ENCODE measurements around the gene PRKN.

Gene PRKN

DNA sequence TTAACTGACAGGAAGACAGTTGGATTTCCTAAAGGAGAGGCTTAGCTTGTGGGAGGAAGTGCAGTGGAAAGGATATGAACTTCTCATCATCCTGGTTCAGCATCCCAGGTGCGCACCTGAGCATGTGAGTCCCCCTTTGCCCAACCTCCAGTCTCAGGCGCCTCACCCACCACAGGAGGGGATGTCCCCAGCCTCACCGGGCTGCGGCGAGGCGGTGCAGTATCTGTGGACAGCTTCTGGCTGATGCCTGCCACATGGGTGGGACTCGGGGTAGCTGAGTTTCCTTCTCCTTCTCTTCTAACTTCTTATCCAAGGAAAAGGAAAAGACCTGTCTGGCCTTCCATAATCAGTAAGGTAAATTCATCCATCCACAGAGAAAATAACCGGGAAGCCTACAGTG lies 914.4 kb downstream of the PRKN start:
- DNase-seq: no peak
- no peak overlapping the region for H4K91ac ChIP-seq (ENCODE audit: low read length)
- H3K4me2 ChIP-seq (ENCODE audit: low read length, poor library complexity, severe bottlenecking): no peak overlapping the region
- no peak overlapping the region for H2BK15ac ChIP-seq (ENCODE audit: low read depth, poor library complexity, severe bottlenecking)
- no peaks in the 10 kb centered on the region for H3K27me3 ChIP-seq (ENCODE audit: control insufficient read depth in 1 of 2, insufficient read depth in 1 of 2, low read length in 2 of 2)
- H3K14ac ChIP-seq (ENCODE audit: low read length in 2 of 2): peak overlapping the region in 1 of 2 experiments; percentile 18
- H4K8ac ChIP-seq (ENCODE audit: low read length): no peak overlapping the region
- no peak overlapping the region for H3K4ac ChIP-seq (ENCODE audit: low read depth in 1 of 2, low read length in 2 of 2)
- no peak overlapping the region for H3K27ac ChIP-seq (ENCODE audit: low read length, poor library complexity, severe bottlenecking)
- H3K9ac ChIP-seq (ENCODE audit: low read length): no peak overlapping the region
- H2BK12ac ChIP-seq (ENCODE audit: low read length in 2 of 2): no peak overlapping the region
- H3K23ac ChIP-seq (ENCODE audit: low read length in 2 of 2): no peak overlapping the region
- no peaks in the 10 kb centered on the region for H3K36me3 ChIP-seq (ENCODE audit: control insufficient read depth in 1 of 2, insufficient read depth in 2 of 2, low read depth in 1 of 2, low read length in 2 of 2)
- H2BK120ac ChIP-seq (ENCODE audit: low read depth, low read length): no peak overlapping the region
- no peak overlapping the region for H2AFZ ChIP-seq (ENCODE audit: low read depth, low read length)
- 89% methylated on average over 8 of the region's 8 CpGs for WGBS
- no peak overlapping the region for H3K18ac ChIP-seq (ENCODE audit: low read depth in 1 of 2, low read length in 2 of 2)
- peaks cover 10% of the 10 kb centered on the region for H3K9me3 ChIP-seq (ENCODE audit: control insufficient read depth, low read length)
- H3K79me1 ChIP-seq (replicated peaks; ENCODE audit: low read length, poor library complexity, severe bottlenecking): no peaks in the 10 kb centered on the region
- peaks cover 2% of the 10 kb centered on the region for H3K4me1 ChIP-seq (ENCODE audit: control insufficient read depth, insufficient read depth, low read depth, low read length)
- no peak overlapping the region for H3K4me3 ChIP-seq (ENCODE audit: insufficient read depth in 1 of 2, low read depth in 1 of 2, low read length in 2 of 2)
- no peak overlapping the region for H2BK5ac ChIP-seq (ENCODE audit: low read depth, low read length, poor library complexity, severe bottlenecking)
- H2AK5ac ChIP-seq (ENCODE audit: low read length, severe bottlenecking): no peak overlapping the region

DNA sequence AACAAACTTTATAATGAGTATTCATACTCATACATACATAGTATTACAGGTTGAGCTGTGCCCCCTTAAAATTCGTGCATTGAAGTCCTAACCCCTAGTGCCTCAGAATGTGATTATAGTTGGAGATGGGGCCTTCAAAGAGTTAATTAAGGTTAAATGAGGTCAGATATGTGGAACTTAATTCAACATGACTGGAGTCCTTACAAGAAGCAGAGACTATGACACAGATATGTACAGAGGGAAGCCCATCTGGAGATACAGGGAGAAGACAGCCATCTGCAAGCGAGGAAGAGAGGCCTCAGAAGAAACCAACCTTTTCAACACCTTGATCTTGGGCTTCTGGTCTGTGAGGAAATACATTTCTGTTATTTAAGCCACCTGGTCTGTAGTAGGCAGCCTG lies 917.6 kb downstream of the PRKN start:
- H2BK5ac ChIP-seq (ENCODE audit: low read depth, low read length, poor library complexity, severe bottlenecking): no peak overlapping the region
- H2BK120ac ChIP-seq (ENCODE audit: low read depth, low read length): no peak overlapping the region
- no peaks in the 10 kb centered on the region for H3K36me3 ChIP-seq (ENCODE audit: control insufficient read depth in 1 of 2, insufficient read depth in 2 of 2, low read depth in 1 of 2, low read length in 2 of 2)
- H3K79me1 ChIP-seq (replicated peaks; ENCODE audit: low read length, poor library complexity, severe bottlenecking): no peaks in the 10 kb centered on the region
- H3K4me3 ChIP-seq (ENCODE audit: insufficient read depth in 1 of 2, low read depth in 1 of 2, low read length in 2 of 2): no peak overlapping the region
- H3K14ac ChIP-seq (ENCODE audit: low read length in 2 of 2): no peak overlapping the region
- H2AK5ac ChIP-seq (ENCODE audit: low read length, severe bottlenecking): no peak overlapping the region
- no peak overlapping the region for H2AFZ ChIP-seq (ENCODE audit: low read depth, low read length)
- H2BK12ac ChIP-seq (ENCODE audit: low read length in 2 of 2): no peak overlapping the region
- no peak overlapping the region for H3K23ac ChIP-seq (ENCODE audit: low read length in 2 of 2)
- DNase-seq: no peak
- H3K9me3 ChIP-seq (ENCODE audit: control insufficient read depth, low read length): peaks cover 10% of the 10 kb centered on the region
- no peak overlapping the region for H3K4ac ChIP-seq (ENCODE audit: low read depth in 1 of 2, low read length in 2 of 2)
- H4K91ac ChIP-seq (ENCODE audit: low read length): no peak overlapping the region
- H3K9ac ChIP-seq (ENCODE audit: low read length): no peak overlapping the region
- no peaks in the 10 kb centered on the region for H3K27me3 ChIP-seq (ENCODE audit: control insufficient read depth in 1 of 2, insufficient read depth in 1 of 2, low read length in 2 of 2)
- H3K4me2 ChIP-seq (ENCODE audit: low read length, poor library complexity, severe bottlenecking): no peak overlapping the region
- H4K8ac ChIP-seq (ENCODE audit: low read length): no peak overlapping the region
- H3K18ac ChIP-seq (ENCODE audit: low read depth in 1 of 2, low read length in 2 of 2): no peak overlapping the region
- no peak overlapping the region for H2BK15ac ChIP-seq (ENCODE audit: low read depth, poor library complexity, severe bottlenecking)
- H3K27ac ChIP-seq (ENCODE audit: low read length, poor library complexity, severe bottlenecking): no peak overlapping the region
- 90% methylated on average over 2 of the region's 2 CpGs for WGBS
- peaks cover 2% of the 10 kb centered on the region for H3K4me1 ChIP-seq (ENCODE audit: control insufficient read depth, insufficient read depth, low read depth, low read length)

DNA sequence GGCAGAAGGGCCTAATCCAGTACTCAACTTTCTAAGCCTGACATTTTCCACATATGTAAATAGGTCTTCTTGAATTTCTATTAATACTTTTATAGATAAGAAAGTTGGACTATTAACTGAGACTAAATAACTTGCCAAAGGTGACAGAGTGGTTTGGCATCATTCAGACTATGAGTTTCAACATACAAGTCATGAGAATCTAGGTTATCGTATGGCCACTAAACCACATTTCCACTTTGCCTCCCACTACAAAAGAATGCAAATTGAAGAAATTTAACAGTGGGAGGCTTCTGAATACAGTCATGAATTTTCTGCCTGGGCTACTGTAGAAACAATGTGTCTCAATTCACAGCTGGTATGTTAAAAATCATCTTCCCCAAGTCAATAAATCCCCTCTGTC lies 922.7 kb downstream of the PRKN start:
- no peak overlapping the region for H2BK120ac ChIP-seq (ENCODE audit: low read depth, low read length)
- H3K4ac ChIP-seq (ENCODE audit: low read depth in 1 of 2, low read length in 2 of 2): no peak overlapping the region
- H4K8ac ChIP-seq (ENCODE audit: low read length): no peak overlapping the region
- no peaks in the 10 kb centered on the region for H3K4me1 ChIP-seq (ENCODE audit: control insufficient read depth, insufficient read depth, low read depth, low read length)
- H3K4me3 ChIP-seq (ENCODE audit: insufficient read depth in 1 of 2, low read depth in 1 of 2, low read length in 2 of 2): no peak overlapping the region
- no peak overlapping the region for H3K4me2 ChIP-seq (ENCODE audit: low read length, poor library complexity, severe bottlenecking)
- H3K9me3 ChIP-seq (ENCODE audit: control insufficient read depth, low read length): peaks cover 3% of the 10 kb centered on the region
- WGBS: no CpG with 5 or more reads among the region's 1 CpG
- DNase-seq: no peak
- H3K36me3 ChIP-seq (ENCODE audit: control insufficient read depth in 1 of 2, insufficient read depth in 2 of 2, low read depth in 1 of 2, low read length in 2 of 2): no peaks in the 10 kb centered on the region
- no peaks in the 10 kb centered on the region for H3K79me1 ChIP-seq (replicated peaks; ENCODE audit: low read length, poor library complexity, severe bottlenecking)
- H2AK5ac ChIP-seq (ENCODE audit: low read length, severe bottlenecking): no peak overlapping the region
- no peak overlapping the region for H3K27ac ChIP-seq (ENCODE audit: low read length, poor library complexity, severe bottlenecking)
- no peak overlapping the region for H4K91ac ChIP-seq (ENCODE audit: low read length)
- no peak overlapping the region for H3K18ac ChIP-seq (ENCODE audit: low read depth in 1 of 2, low read length in 2 of 2)
- H3K27me3 ChIP-seq (ENCODE audit: control insufficient read depth in 1 of 2, insufficient read depth in 1 of 2, low read length in 2 of 2): no peaks in the 10 kb centered on the region
- H3K23ac ChIP-seq (ENCODE audit: low read length in 2 of 2): no peak overlapping the region
- no peak overlapping the region for H2BK12ac ChIP-seq (ENCODE audit: low read length in 2 of 2)
- no peak overlapping the region for H3K9ac ChIP-seq (ENCODE audit: low read length)
- no peak overlapping the region for H2AFZ ChIP-seq (ENCODE audit: low read depth, low read length)
- no peak overlapping the region for H3K14ac ChIP-seq (ENCODE audit: low read length in 2 of 2)
- no peak overlapping the region for H2BK5ac ChIP-seq (ENCODE audit: low read depth, low read length, poor library complexity, severe bottlenecking)
- no peak overlapping the region for H2BK15ac ChIP-seq (ENCODE audit: low read depth, poor library complexity, severe bottlenecking)

DNA sequence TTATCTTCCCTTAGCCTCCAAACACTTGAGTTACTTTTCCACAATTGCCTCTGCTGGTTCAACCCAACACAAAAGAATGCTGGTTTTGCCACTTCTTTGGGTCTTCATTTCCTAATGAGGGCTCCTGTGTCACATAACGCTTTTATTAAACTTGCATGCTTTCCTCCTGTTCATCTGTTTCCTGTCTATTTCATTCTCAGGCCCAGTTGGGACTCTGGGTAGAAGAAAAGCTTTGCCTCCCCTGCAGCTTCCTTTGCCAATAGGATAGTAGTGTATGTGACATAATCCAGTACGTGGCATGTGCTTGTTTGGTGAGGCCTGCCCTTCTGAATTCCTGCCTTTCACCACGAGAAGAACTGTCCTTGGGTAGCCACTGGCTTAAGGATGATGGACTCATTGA lies 924.4 kb downstream of the PRKN start:
- Histone ChIP-seq H3K4me3 (ENCODE audit: insufficient read depth in 1 of 2, low read depth in 1 of 2, low read length in 2 of 2) (no peak overlapping the region), H3K79me1 (replicated peaks; ENCODE audit: low read length, poor library complexity, severe bottlenecking) (no peaks in the 10 kb centered on the region), H3K36me3 (ENCODE audit: control insufficient read depth in 1 of 2, insufficient read depth in 2 of 2, low read depth in 1 of 2, low read length in 2 of 2) (no peaks in the 10 kb centered on the region), H2BK15ac (ENCODE audit: low read depth, poor library complexity, severe bottlenecking) (no peak overlapping the region), H2BK120ac (ENCODE audit: low read depth, low read length) (no peak overlapping the region), H4K91ac (ENCODE audit: low read length) (no peak overlapping the region), H3K4me1 (ENCODE audit: control insufficient read depth, insufficient read depth, low read depth, low read length) (no peaks in the 10 kb centered on the region), H2AK5ac (ENCODE audit: low read length, severe bottlenecking) (no peak overlapping the region), H3K27me3 (ENCODE audit: control insufficient read depth in 1 of 2, insufficient read depth in 1 of 2, low read length in 2 of 2) (no peaks in the 10 kb centered on the region), H3K9me3 (ENCODE audit: control insufficient read depth, low read length) (peaks cover 3% of the 10 kb centered on the region), H3K9ac (ENCODE audit: low read length) (no peak overlapping the region), H3K18ac (ENCODE audit: low read depth in 1 of 2, low read length in 2 of 2) (no peak overlapping the region), H2BK5ac (ENCODE audit: low read depth, low read length, poor library complexity, severe bottlenecking) (no peak overlapping the region), H3K23ac (ENCODE audit: low read length in 2 of 2) (no peak overlapping the region), H3K4ac (ENCODE audit: low read depth in 1 of 2, low read length in 2 of 2) (no peak overlapping the region), H3K14ac (ENCODE audit: low read length in 2 of 2) (no peak overlapping the region), H2AFZ (ENCODE audit: low read depth, low read length) (no peak overlapping the region), H2BK12ac (ENCODE audit: low read length in 2 of 2) (no peak overlapping the region), H3K27ac (ENCODE audit: low read length, poor library complexity, severe bottlenecking) (no peak overlapping the region), H3K4me2 (ENCODE audit: low read length, poor library complexity, severe bottlenecking) (no peak overlapping the region), H4K8ac (ENCODE audit: low read length) (no peak overlapping the region)
- DNase-seq: no peak
- 73% methylated on average over 3 of the region's 3 CpGs for WGBS
